ENCODE measurements around the gene SELENOI. TPM values are rescaled to one million over a fixed set of nuclear protein-coding genes. Genes with fewer than 3 reads are reported as not detected.

Gene SELENOI
- total RNA-seq, 1 donor from 2014 or later = 14.5 TPM

- no peak for DNase-seq (ENCODE audit: low spot score)
- intact Hi-C loops (cut with DNase I) = no loop called here
Measured at GRCh38 chr2:26432859-26433258, 86.9 kb downstream of the SELENOI start.

GRCh38 chr2:26435106-26435505 is 89.2 kb downstream of the SELENOI start:
- intact Hi-C loops (cut with DNase I) = no loop called here
- DNase-seq (ENCODE audit: low spot score) = no peak

GRCh38 chr2:26438526-26438925 is 92.6 kb downstream of the SELENOI start:
- no peak for DNase-seq (ENCODE audit: low spot score)

GRCh38 chr2:26438926-26439325 is 93.0 kb downstream of the SELENOI start:
- intact Hi-C loops (cut with DNase I) = no loop called here
- DNase-seq (ENCODE audit: low spot score) = no peak

More at GRCh38 chr2:26438526-26438925, 92.6 kb downstream of the SELENOI start:
- intact Hi-C loops (cut with DNase I) = no loop called here

GRCh38 chr2:26442301-26442700 is 96.4 kb downstream of the SELENOI start:
- intact Hi-C loops (cut with DNase I) = no loop called here

GRCh38 chr2:26442707-26443106 is 96.8 kb downstream of the SELENOI start:
- intact Hi-C loops (cut with DNase I) = no loop called here
- DNase-seq (ENCODE audit: low spot score) = no peak

More at GRCh38 chr2:26442301-26442700, 96.4 kb downstream of the SELENOI start:
- DNase-seq (ENCODE audit: low spot score) = no peak

- no peak for DNase-seq (ENCODE audit: low spot score)
- intact Hi-C loops (cut with DNase I) = no loop called here
Measured at GRCh38 chr2:26444236-26444635, 98.3 kb downstream of the SELENOI start.

Other genes starting within 250 kb of the SELENOI start
- gene GAREM2, start 173.1 kb upstream of the SELENOI start, total RNA-seq = 1.1 TPM
- gene HADHA, start 101.5 kb upstream of the SELENOI start, total RNA-seq = 244 TPM
- 532 TPM for gene HADHB, start 101.2 kb upstream of the SELENOI start, total RNA-seq
- 0.51 TPM for gene ADGRF3, start 646 bp downstream of the SELENOI start, total RNA-seq
- gene DRC1, start 55.8 kb downstream of the SELENOI start, total RNA-seq = 0.13 TPM
- gene OTOF, start 132.0 kb downstream of the SELENOI start, total RNA-seq = not detected

Data from cardiac septum (tissue), 1 donor.